Measurements from ENCODE around the gene TRIP11. TPM values are rescaled to one million over a fixed set of nuclear protein-coding genes. Genes with fewer than 3 reads are reported as not detected.

TRIP11 gene
- total RNA-seq, 1 donor from 2014 or later: 27.0 TPM

- no peaks in the 10 kb centered on the region for H3K9me3 ChIP-seq
- peaks cover 2% of the 10 kb centered on the region for H3K4me1 ChIP-seq
- no peak overlapping the region for H3K4me3 ChIP-seq
- intact Hi-C loops (cut with DNase I): no loop called here
- no peak overlapping the region for H3K27ac ChIP-seq
- H3K36me3 ChIP-seq: no peaks in the 10 kb centered on the region
- H3K27me3 ChIP-seq: no peaks in the 10 kb centered on the region
- no peak for TF ChIP-seq CTCF (IDR thresholded peaks at IDR 0.05)
- no peak for TF ChIP-seq POLR2AphosphoS5 (IDR thresholded peaks at IDR 0.05; ENCODE audit: insufficient read depth in 1 of 2, low read depth in 1 of 2)
- TF ChIP-seq POLR2A (IDR thresholded peaks at IDR 0.05): no peak
- no peak for DNase-seq (ENCODE audit: extremely low spot score in 2 of 2)
Observed at GRCh38 chr14:91953170-91953985, 86.5 kb downstream of the TRIP11 start.

DNA sequence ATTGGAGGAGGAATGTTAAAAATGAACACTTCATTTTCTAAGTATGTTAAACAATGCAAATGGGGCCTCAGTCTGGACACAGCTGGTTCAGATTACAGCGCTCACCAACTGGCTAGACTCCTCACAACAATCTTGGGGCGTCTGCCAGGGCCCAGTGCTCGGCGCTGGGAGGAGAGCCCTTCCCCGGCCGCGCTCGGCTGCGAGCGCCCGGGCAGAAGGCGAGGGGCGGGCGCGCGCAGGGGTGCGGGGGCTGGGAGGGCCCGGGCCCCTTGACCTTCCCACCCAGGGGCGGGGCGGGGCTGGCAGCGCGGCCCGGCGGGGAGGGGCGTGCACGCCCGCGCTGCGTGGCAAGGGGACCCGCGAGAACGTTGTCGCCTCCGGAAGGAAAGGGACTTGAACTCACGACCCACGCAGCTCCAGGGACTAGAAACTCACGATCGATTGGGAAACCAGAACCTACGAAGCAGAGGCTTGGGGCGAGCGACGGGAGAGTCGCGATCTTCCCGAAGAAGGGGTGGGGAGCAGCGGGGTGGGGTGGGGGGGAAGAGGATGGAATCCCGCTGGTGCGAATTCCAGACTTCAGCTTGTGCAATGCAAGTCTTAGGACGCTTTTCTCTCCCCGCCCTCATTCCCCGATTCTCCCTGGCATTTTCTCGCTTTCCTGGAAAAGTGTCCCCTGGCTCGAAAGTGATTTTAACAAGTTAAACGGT lies 92.2 kb downstream of the TRIP11 start, which contains the start of gene FBLN5:
TSS of gene FBLN5 (minus strand) at position 220 of the 710 bp plus-strand sequence. CDS start 465 bp downstream, outside the sequence.
- peak within 1 kb of the TSS; percentile 77 for H3K27ac ChIP-seq
- TF ChIP-seq CTCF (IDR thresholded peaks at IDR 0.05): no peak
- TF ChIP-seq POLR2AphosphoS5 (IDR thresholded peaks at IDR 0.05; ENCODE audit: insufficient read depth in 1 of 2, low read depth in 1 of 2): peak in 1 of 2 donors; percentile 53
- intact Hi-C loops (cut with DNase I): no loop called here
- DNase-seq (ENCODE audit: extremely low spot score in 2 of 2): peak in 1 of 2 donors; percentile 89
- H3K4me1 ChIP-seq: peaks cover 23% of the 10 kb centered on the region
- H3K27me3 ChIP-seq: no peaks in the 10 kb centered on the region
- peak within 1 kb of the TSS; percentile 58 to 73 for H3K4me3 ChIP-seq
- no peaks in the 10 kb centered on the region for H3K36me3 ChIP-seq
- no peaks in the 10 kb centered on the region for H3K9me3 ChIP-seq

- peaks cover 23% of the 10 kb centered on the region for H3K4me1 ChIP-seq
- TF ChIP-seq POLR2AphosphoS5 (IDR thresholded peaks at IDR 0.05; ENCODE audit: insufficient read depth in 1 of 2, low read depth in 1 of 2) (peak in 1 of 2 donors; percentile 66), POLR2A (IDR thresholded peaks at IDR 0.05) (no peak)
- no peaks in the 10 kb centered on the region for H3K27me3 ChIP-seq
- no peak for DNase-seq (ENCODE audit: extremely low spot score in 2 of 2)
- intact Hi-C loops (cut with DNase I): no loop called here
- no peaks in the 10 kb centered on the region for H3K9me3 ChIP-seq
- H3K4me3 ChIP-seq: peak overlapping the region; percentile 58 to 73
- peak overlapping the region; percentile 77 for H3K27ac ChIP-seq
- no peaks in the 10 kb centered on the region for H3K36me3 ChIP-seq
Observed at GRCh38 chr14:91946622-91947474, 93.0 kb downstream of the TRIP11 start.

- Histone ChIP-seq H3K4me3 (peak overlapping the region; percentile 58 to 73), H3K36me3 (no peaks in the 10 kb centered on the region), H3K4me1 (peaks cover 23% of the 10 kb centered on the region), H3K9me3 (no peaks in the 10 kb centered on the region), H3K27me3 (no peaks in the 10 kb centered on the region), H3K27ac (peak overlapping the region; percentile 77)
- no peak for DNase-seq (ENCODE audit: extremely low spot score in 2 of 2)
- intact Hi-C loops (cut with DNase I): no loop called here
- TF ChIP-seq POLR2AphosphoS5 (IDR thresholded peaks at IDR 0.05; ENCODE audit: insufficient read depth in 1 of 2, low read depth in 1 of 2) (no peak), POLR2A (IDR thresholded peaks at IDR 0.05) (no peak), CTCF (IDR thresholded peaks at IDR 0.05) (no peak)
Observed at GRCh38 chr14:91945751-91946621, 93.9 kb downstream of the TRIP11 start.
